Fibroblast of gingiva (primary cell): Measurements from ENCODE around the gene HEATR5B.
"Not testable (repeated sequence)": the region's sequence is repeated elsewhere in the genome, so short reads cannot be mapped to it uniquely, and the experiment has no call there.

Experiments used
- DNase-seq: peaks from one replicate; pipeline ENCODE4 v3.0.0-alpha.2; 2011; ENCODE audit warnings: low read depth

The HEATR5B gene

DNA sequence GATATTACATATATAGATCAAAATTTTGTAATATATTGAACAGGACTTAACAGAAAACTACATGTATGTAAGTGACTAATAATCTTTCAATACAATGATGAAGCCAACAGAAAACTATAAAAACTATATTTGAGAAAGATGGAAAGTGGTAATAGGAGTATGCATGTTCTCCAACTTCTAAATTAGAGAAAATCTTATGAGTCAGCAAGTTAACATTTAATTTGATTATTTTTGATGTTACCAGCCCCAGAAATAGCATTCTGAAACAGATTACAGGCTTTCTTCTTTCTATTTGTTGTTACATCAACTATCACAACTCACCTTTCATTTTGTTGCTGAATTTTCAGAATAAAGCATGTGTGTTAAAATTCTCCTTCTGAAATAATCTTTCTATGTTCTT is 147.6 kb downstream of the HEATR5B start:
- DNase-seq = not testable (repeated sequence)

DNA sequence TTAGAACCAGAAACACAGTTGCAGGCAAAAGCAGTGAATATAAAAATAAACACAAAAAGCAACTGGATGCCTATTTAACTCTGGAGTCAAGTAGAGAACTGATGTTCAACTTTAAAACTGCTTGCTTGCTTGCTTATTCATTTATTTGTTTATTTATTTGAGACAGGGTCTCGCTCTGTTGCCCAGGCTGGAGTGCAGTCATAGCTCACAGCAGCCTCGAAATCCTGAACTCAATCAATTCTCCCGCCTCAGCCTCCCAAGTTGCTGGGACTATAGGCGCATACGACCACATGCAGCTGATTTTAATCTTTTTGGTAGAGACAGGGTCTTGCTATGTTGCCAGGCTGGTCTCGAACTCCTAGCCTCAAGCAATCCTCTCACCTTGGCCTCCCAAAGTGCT is 152.5 kb downstream of the HEATR5B start:
- DNase-seq = not testable (repeated sequence)
